Hematopoietic multipotent progenitor cell treated with erythropoietin and hydrocortisone succinate and interleukin-3 and kit ligand, for 17 days (in vitro differentiated cells): Measurements from ENCODE around the gene NTHL1.

ENCODE experiments used
- DNase-seq: peaks from one replicate; pipeline ENCODE4 v3.0.0-alpha.2; 2015; ENCODE audit warnings: low spot score

NTHL1 gene

GRCh38 chr16:2063861-2064260 lies 16.2 kb upstream of the NTHL1 start:
- DNase-seq = no peak

- no peak for DNase-seq
Observed at GRCh38 chr16:2062801-2063200, 15.2 kb upstream of the NTHL1 start.

- DNase-seq = no peak
Observed at GRCh38 chr16:2061526-2061925, 13.9 kb upstream of the NTHL1 start.

- DNase-seq = no peak
Observed at GRCh38 chr16:2061023-2061422, 13.4 kb upstream of the NTHL1 start.

- no peak for DNase-seq
Observed at GRCh38 chr16:2060346-2060745, 12.7 kb upstream of the NTHL1 start.

- no peak for DNase-seq
Observed at GRCh38 chr16:2058872-2059271, 11.2 kb upstream of the NTHL1 start.

GRCh38 chr16:2058420-2058819 lies 10.8 kb upstream of the NTHL1 start:
- no peak for DNase-seq

- DNase-seq = no peak
Observed at GRCh38 chr16:2057438-2057837, 9.8 kb upstream of the NTHL1 start.

- no peak for DNase-seq
Observed at GRCh38 chr16:2056681-2057407, 9.2 kb upstream of the NTHL1 start.

- DNase-seq = no peak
Observed at GRCh38 chr16:2056077-2056476, 8.4 kb upstream of the NTHL1 start.

GRCh38 chr16:2054543-2055245 lies 7.1 kb upstream of the NTHL1 start:
- DNase-seq = no peak

GRCh38 chr16:2053897-2054296 lies 6.3 kb upstream of the NTHL1 start:
- no peak for DNase-seq

- DNase-seq = no peak
Observed at GRCh38 chr16:2053211-2053610, 5.6 kb upstream of the NTHL1 start.

- no peak for DNase-seq
Observed at GRCh38 chr16:2048116-2048543, 496 bp upstream of the NTHL1 start.

GRCh38 chr16:2046893-2047329 lies 723 bp downstream of the NTHL1 start:
- DNase-seq = no peak

- DNase-seq = no peak
Observed at GRCh38 chr16:2045965-2046892, 1.4 kb downstream of the NTHL1 start.

- no peak for DNase-seq
Observed at GRCh38 chr16:2044541-2044940, 3.1 kb downstream of the NTHL1 start.

- DNase-seq = no peak
Observed at GRCh38 chr16:2043667-2044451, 3.8 kb downstream of the NTHL1 start.

GRCh38 chr16:2042986-2043666 lies 4.5 kb downstream of the NTHL1 start:
- DNase-seq = no peak

GRCh38 chr16:2042171-2042985 lies 5.3 kb downstream of the NTHL1 start:
- DNase-seq = no peak
